Activated naive CD4-positive, alpha-beta T cell (primary cell): Measurements from ENCODE around the gene TOR1A.
"Not testable (repeated sequence)": the region's sequence is repeated elsewhere in the genome, so short reads cannot be mapped to it uniquely, and the experiment has no call there.

Source experiments
- DNase-seq, 4 experiments: peaks; one replicate each; lab custom pipeline; 2025; lab: John Stamatoyannopoulos, UW

Gene TOR1A

GRCh38 chr9:129783516-129784361 is 40.2 kb downstream of the TOR1A start:
- peak; percentile 34 to 56 (median 43) for DNase-seq

GRCh38 chr9:129781981-129782380 is 42.0 kb downstream of the TOR1A start:
- no peak for DNase-seq

GRCh38 chr9:129781131-129781530 is 42.8 kb downstream of the TOR1A start:
- no peak for DNase-seq

- no peak for DNase-seq
Observed at GRCh38 chr9:129779560-129780190, 44.3 kb downstream of the TOR1A start.

- DNase-seq: no peak
Observed at GRCh38 chr9:129778469-129778868, 45.5 kb downstream of the TOR1A start.

- no peak for DNase-seq
Observed at GRCh38 chr9:129777769-129778130, 46.2 kb downstream of the TOR1A start.

- no peak for DNase-seq
Observed at GRCh38 chr9:129776938-129777768, 46.8 kb downstream of the TOR1A start.

GRCh38 chr9:129776566-129776937 is 47.4 kb downstream of the TOR1A start:
- DNase-seq: no peak

- DNase-seq: not testable (repeated sequence)
Observed at GRCh38 chr9:129776096-129776495, 47.8 kb downstream of the TOR1A start.

GRCh38 chr9:129775448-129775798 is 48.5 kb downstream of the TOR1A start:
- DNase-seq: no peak

- no peak for DNase-seq
Observed at GRCh38 chr9:129774791-129775447, 49.0 kb downstream of the TOR1A start.

GRCh38 chr9:129773262-129774048 is 50.5 kb downstream of the TOR1A start:
- no peak for DNase-seq

GRCh38 chr9:129770741-129771140 is 53.2 kb downstream of the TOR1A start:
- no peak for DNase-seq

- DNase-seq: no peak
Observed at GRCh38 chr9:129769669-129770068, 54.3 kb downstream of the TOR1A start.

- DNase-seq: no peak
Observed at GRCh38 chr9:129768486-129768885, 55.5 kb downstream of the TOR1A start.

GRCh38 chr9:129765764-129766317 is 58.1 kb downstream of the TOR1A start:
- no peak for DNase-seq

- DNase-seq: no peak
Observed at GRCh38 chr9:129762985-129763926, 60.7 kb downstream of the TOR1A start.
